Measurements from ENCODE around the gene FBXL14. TPM values are rescaled to one million over a fixed set of nuclear protein-coding genes. Genes with fewer than 3 reads are reported as not detected.

FBXL14 gene
- total RNA-seq, 2 donors from 2014 or later = 10.0 to 20.4 TPM

GRCh38 chr12:1553987-1554982 is 40.1 kb downstream of the FBXL14 start:
- no peak overlapping the region for H3K9ac ChIP-seq (ENCODE audit: extremely low read depth, low read length, poor library complexity, severe bottlenecking)
- no peak overlapping the region for H3K27ac Mint-ChIP-seq
- no peak for DNase-seq
- H3K27ac ChIP-seq (ENCODE audit: low read depth, low read length) = no peak overlapping the region
- H3K4me1 ChIP-seq (ENCODE audit: control insufficient read depth, insufficient read depth, low read length) = no peaks in the 10 kb centered on the region
- no peak overlapping the region for H3K4me3 Mint-ChIP-seq
- H3K4me3 ChIP-seq (ENCODE audit: low read length) = no peak overlapping the region
- peaks cover 4% of the 10 kb centered on the region for H3K36me3 Mint-ChIP-seq (ENCODE audit: low read depth)
- WGBS, 2 experiments (ENCODE audit: insufficient coverage in 1 of 2, insufficient read length in 1 of 2) = 82 to 89% methylated on average over 13 to 14 of the region's 14 CpGs
- peaks cover 36% of the 10 kb centered on the region for H3K27me3 Mint-ChIP-seq (ENCODE audit: insufficient read depth)
- no peaks in the 10 kb centered on the region for H3K27me3 ChIP-seq (ENCODE audit: control insufficient read depth, insufficient read depth, low read length, poor library complexity, severe bottlenecking)
- peaks cover 17% of the 10 kb centered on the region for H3K9me3 Mint-ChIP-seq
- H3K9me3 ChIP-seq (ENCODE audit: control insufficient read depth, low read length) = no peaks in the 10 kb centered on the region
- TF ChIP-seq, protein P1, sequence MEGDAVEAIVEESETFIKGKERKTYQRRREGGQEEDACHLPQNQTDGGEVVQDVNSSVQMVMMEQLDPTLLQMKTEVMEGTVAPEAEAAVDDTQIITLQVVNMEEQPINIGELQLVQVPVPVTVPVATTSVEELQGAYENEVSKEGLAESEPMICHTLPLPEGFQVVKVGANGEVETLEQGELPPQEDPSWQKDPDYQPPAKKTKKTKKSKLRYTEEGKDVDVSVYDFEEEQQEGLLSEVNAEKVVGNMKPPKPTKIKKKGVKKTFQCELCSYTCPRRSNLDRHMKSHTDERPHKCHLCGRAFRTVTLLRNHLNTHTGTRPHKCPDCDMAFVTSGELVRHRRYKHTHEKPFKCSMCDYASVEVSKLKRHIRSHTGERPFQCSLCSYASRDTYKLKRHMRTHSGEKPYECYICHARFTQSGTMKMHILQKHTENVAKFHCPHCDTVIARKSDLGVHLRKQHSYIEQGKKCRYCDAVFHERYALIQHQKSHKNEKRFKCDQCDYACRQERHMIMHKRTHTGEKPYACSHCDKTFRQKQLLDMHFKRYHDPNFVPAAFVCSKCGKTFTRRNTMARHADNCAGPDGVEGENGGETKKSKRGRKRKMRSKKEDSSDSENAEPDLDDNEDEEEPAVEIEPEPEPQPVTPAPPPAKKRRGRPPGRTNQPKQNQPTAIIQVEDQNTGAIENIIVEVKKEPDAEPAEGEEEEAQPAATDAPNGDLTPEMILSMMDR (conservative IDR thresholded peaks at IDR 0.05) = no peak
- no peaks in the 10 kb centered on the region for H3K36me3 ChIP-seq (ENCODE audit: control insufficient read depth, insufficient read depth, low read length)
- H3K4me1 Mint-ChIP-seq = peaks cover 2% of the 10 kb centered on the region

- H3K27ac ChIP-seq (ENCODE audit: low read depth, low read length) = no peak overlapping the region
- Mint-ChIP-seq H3K4me1 (peaks cover 2% of the 10 kb centered on the region), H3K4me3 (no peak overlapping the region), H3K27me3 (ENCODE audit: insufficient read depth) (peaks cover 40% of the 10 kb centered on the region), H3K27ac (no peak overlapping the region), H3K36me3 (ENCODE audit: low read depth) (peaks cover 8% of the 10 kb centered on the region), H3K9me3 (peaks cover 23% of the 10 kb centered on the region)
- no peak overlapping the region for H3K9ac ChIP-seq (ENCODE audit: extremely low read depth, low read length, poor library complexity, severe bottlenecking)
- H3K27me3 ChIP-seq (ENCODE audit: control insufficient read depth, insufficient read depth, low read length, poor library complexity, severe bottlenecking) = no peaks in the 10 kb centered on the region
- DNase-seq = no peak
- H3K9me3 ChIP-seq (ENCODE audit: control insufficient read depth, low read length) = no peaks in the 10 kb centered on the region
- H3K4me3 ChIP-seq (ENCODE audit: low read length) = no peak overlapping the region
- TF ChIP-seq, protein P1 (conservative IDR thresholded peaks at IDR 0.05) = no peak
- 91% methylated on average over 10 to 14 of the region's 14 CpGs for WGBS, 2 experiments (ENCODE audit: insufficient coverage in 1 of 2, insufficient read length in 1 of 2)
- no peaks in the 10 kb centered on the region for H3K4me1 ChIP-seq (ENCODE audit: control insufficient read depth, insufficient read depth, low read length)
- no peaks in the 10 kb centered on the region for H3K36me3 ChIP-seq (ENCODE audit: control insufficient read depth, insufficient read depth, low read length)
These were observed 40.8 kb downstream of the FBXL14 start for GRCh38 chr12:1553536-1553935.

- H3K4me3 Mint-ChIP-seq = no peak overlapping the region
- Histone ChIP-seq H3K27me3 (ENCODE audit: control insufficient read depth, insufficient read depth, low read length, poor library complexity, severe bottlenecking) (no peaks in the 10 kb centered on the region), H3K27ac (ENCODE audit: low read depth, low read length) (no peak overlapping the region), H3K4me3 (ENCODE audit: low read length) (no peak overlapping the region), H3K9me3 (ENCODE audit: control insufficient read depth, low read length) (no peaks in the 10 kb centered on the region), H3K4me1 (ENCODE audit: control insufficient read depth, insufficient read depth, low read length) (no peaks in the 10 kb centered on the region), H3K9ac (ENCODE audit: extremely low read depth, low read length, poor library complexity, severe bottlenecking) (no peak overlapping the region), H3K36me3 (ENCODE audit: control insufficient read depth, insufficient read depth, low read length) (no peaks in the 10 kb centered on the region)
- DNase-seq = peak; percentile 22
- TF ChIP-seq, protein P1 (conservative IDR thresholded peaks at IDR 0.05) = no peak
- peaks cover 27% of the 10 kb centered on the region for H3K9me3 Mint-ChIP-seq
- WGBS, 2 experiments (ENCODE audit: insufficient coverage in 1 of 2, insufficient read length in 1 of 2) = 94 to 96% methylated on average over 11 to 12 of the region's 12 CpGs
- peaks cover 8% of the 10 kb centered on the region for H3K36me3 Mint-ChIP-seq (ENCODE audit: low read depth)
- H3K4me1 Mint-ChIP-seq = peaks cover 2% of the 10 kb centered on the region
- H3K27me3 Mint-ChIP-seq (ENCODE audit: insufficient read depth) = peaks cover 43% of the 10 kb centered on the region
- H3K27ac Mint-ChIP-seq = no peak overlapping the region
These were observed 41.4 kb downstream of the FBXL14 start for GRCh38 chr12:1552911-1553491.
